NCI-H1417 treated with DMSO at 0.1 percent for 48 hours (cell line): ENCODE data around the gene IFNGR1.

Experiments
- DNase-seq: peaks from one replicate; lab custom pipeline; 2025; lab: John Stamatoyannopoulos, UW

The IFNGR1 gene

GRCh38 chr6:137150072-137150471 lies 69.1 kb downstream of the IFNGR1 start:
- DNase-seq: no peak

DNA sequence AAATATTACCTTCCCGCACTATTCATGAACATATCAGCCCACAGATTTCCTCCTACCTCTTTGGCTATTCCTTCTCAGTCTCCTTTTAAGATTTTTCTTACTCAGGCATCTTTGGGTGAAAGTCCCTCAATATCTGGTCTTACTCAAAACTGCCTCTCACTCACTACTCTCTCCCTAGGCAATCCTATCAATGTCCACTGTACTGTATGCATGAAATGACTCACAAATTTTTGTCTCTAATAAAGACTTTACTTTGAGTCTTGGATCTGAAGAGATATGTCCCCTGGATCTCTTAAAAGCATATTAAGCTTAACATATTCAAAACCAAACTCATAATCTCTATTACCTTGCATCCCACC lies 70.2 kb downstream of the IFNGR1 start:
- DNase-seq: no peak

- no peak for DNase-seq
Observed at GRCh38 chr6:137148306-137149034, 70.7 kb downstream of the IFNGR1 start.
